HCT116 (cell line): Measurements from ENCODE around the gene THAP8. TPM values are rescaled to one million over a fixed set of nuclear protein-coding genes. Genes with fewer than 3 reads are reported as not detected.

Experiments
- ATAC-seq: fragments of 200-7000 bp; cut with Tn5 transposase; 2 replicates; pipeline ENCODE4 v1.9.1; 2020; ENCODE audit warnings: mild to moderate bottlenecking, moderate library complexity
- BruUV-seq: library from RNA; stranded (reverse); fragments of 400-500 nt; replicated peaks from 2 replicates; lab custom pipeline; 2021; lab: Mats Ljungman, UMichigan
- CTCF ChIA-PET: fragments of 300-600 bp; sonication (Branson Sonifier 250); formaldehyde crosslinking; loops from one replicate; lab custom pipeline; 2021; ENCODE audit warnings: antibody characterized with exemption; lab: Charles Lee
- POLR2A ChIA-PET: fragments of 300-600, 350-600 bp; sonication (Branson Sonifier 250); formaldehyde crosslinking; loops from one replicate; lab custom pipeline; 2021; ENCODE audit warnings: antibody characterized with exemption; lab: Charles Lee
- RAD21 ChIA-PET, 2 experiments: fragments of 300-600 bp; sonication (Branson Sonifier 250); formaldehyde crosslinking; loops; one replicate each; lab custom pipeline; 2023; ENCODE audit warnings: low total read pairs in 2 of 2; ENCODE audit not compliant: uncharacterized antibody in 2 of 2, unreplicated experiment in 2 of 2, low non-redundant PET in 1 of 2; lab: Charles Lee
- DNase-seq: peaks from one replicate; pipeline ENCODE4 v3.0.0-alpha.2; 2010; ENCODE audit warnings: low read depth, low spot score
- H2AFZ ChIP-seq: fragments of 200-600 bp; shearing (Covaris generic), sonication (generic); 2 replicates; pipeline ENCODE4 v1.6.1; 2017; ENCODE audit warnings: low read depth, mixed run types, mixed read lengths, antibody characterized with exemption, low read length; ENCODE audit not compliant: poor library complexity, severe bottlenecking
- H3K27ac ChIP-seq: 2 replicates; pipeline ENCODE4 v1.5.1; 2012; ENCODE audit warnings: low read depth, low read length
- H3K27me3 ChIP-seq: fragments of 200-600 bp; sonication (generic); 2 replicates; pipeline ENCODE4 v1.6.1; 2016; ENCODE audit warnings: mixed run types, low read length, mixed read lengths; ENCODE audit not compliant: insufficient read depth
- H3K36me3 ChIP-seq, 2 experiments: fragments of 200-500 bp in 1 of 2; fragments of 200-600 bp in 1 of 2; sonication (Bioruptor generic) in 1 of 2; sonication (generic) in 1 of 2; 2 replicates each; pipeline versions ENCODE4 v1.5.1 to v1.6.1; 2014 to 2016; ENCODE audit warnings: low read length in 2 of 2, inconsistent platforms in 1 of 2, mixed read lengths in 1 of 2, mixed run types in 1 of 2; ENCODE audit not compliant: insufficient read depth in 2 of 2, control insufficient read depth in 1 of 2
- H3K4me1 ChIP-seq, 2 experiments: fragments of 200-600 bp in 1 of 2; sonication (generic) in 1 of 2; 2 replicates each; pipeline versions ENCODE4 v1.5.1 to v1.6.1; 2012 to 2017; ENCODE audit warnings: low read length in 2 of 2, inconsistent platforms in 1 of 2, mild to moderate bottlenecking in 1 of 2, mixed read lengths in 1 of 2, mixed run types in 1 of 2, moderate library complexity in 1 of 2; ENCODE audit not compliant: insufficient read depth in 2 of 2, control insufficient read depth in 1 of 2
- H3K4me2 ChIP-seq: fragments of 200-600 bp; sonication (generic); 2 replicates; pipeline ENCODE4 v1.6.1; 2017; ENCODE audit warnings: mixed run types, low read length, mixed read lengths
- H3K4me3 ChIP-seq, 2 experiments: fragments of 200-600 bp in 1 of 2; sonication (generic) in 1 of 2; replicated peaks in 1 of 2; 2 replicates each; pipeline ENCODE4 v1.5.1; 2011 to 2016; ENCODE audit warnings: low read length in 2 of 2, control low read depth in 1 of 2, low read depth in 1 of 2, mild to moderate bottlenecking in 1 of 2, mixed read lengths in 1 of 2, mixed run types in 1 of 2
- H3K79me2 ChIP-seq: fragments of 200-600 bp; sonication (generic); 2 replicates; pipeline ENCODE4 v1.6.1; 2017; ENCODE audit warnings: mild to moderate bottlenecking, mixed run types, low read length, moderate library complexity, mixed read lengths; ENCODE audit not compliant: insufficient read depth
- H3K9ac ChIP-seq: fragments of 200-600 bp; sonication (generic); 2 replicates; pipeline ENCODE4 v1.6.1; 2016; ENCODE audit warnings: low read length, mixed read lengths
- H3K9me2 ChIP-seq: fragments of 200-600 bp; sonication (generic), shearing (Covaris generic); 2 replicates; pipeline ENCODE4 v1.6.1; 2017; ENCODE audit warnings: mixed run types, mild to moderate bottlenecking, moderate library complexity; ENCODE audit not compliant: insufficient read depth
- H3K9me3 ChIP-seq, 2 experiments: fragments of 200-500 bp in 1 of 2; fragments of 200-600 bp in 1 of 2; sonication (Bioruptor generic) in 1 of 2; sonication (generic) in 1 of 2; 2 replicates each; pipeline ENCODE4 v1.6.1; 2014 to 2017; ENCODE audit warnings: low read length in 2 of 2, mixed read lengths in 2 of 2, inconsistent platforms in 1 of 2, low read depth in 1 of 2, mild to moderate bottlenecking in 1 of 2, mixed run types in 1 of 2, moderate library complexity in 1 of 2; ENCODE audit not compliant: control insufficient read depth in 1 of 2, insufficient read depth in 1 of 2
- H4K20me1 ChIP-seq: fragments of 200-600 bp; sonication (generic), shearing (Covaris generic); 2 replicates; pipeline ENCODE4 v1.6.1; 2017; ENCODE audit warnings: mixed run types, mild to moderate bottlenecking, moderate library complexity; ENCODE audit not compliant: insufficient read depth
- CBX3 ChIP-seq: IDR thresholded peaks from 2 replicates; pipeline ENCODE4 v1.6.1; 2012; ENCODE audit warnings: low read depth
- CEBPB ChIP-seq: IDR thresholded peaks from 2 replicates; pipeline ENCODE4 v1.6.1; 2012; ENCODE audit warnings: low read depth
- CTCF ChIP-seq, 3 experiments: fragments of 200-600 bp in 1 of 3; sonication (generic) in 1 of 3; IDR thresholded peaks in 2 of 3; conservative IDR thresholded peaks in 1 of 3; 2 replicates each; pipeline ENCODE4 v1.5.1; 2012 to 2017; ENCODE audit warnings: low read depth in 2 of 3, low read length in 2 of 3, antibody characterized with exemption in 1 of 3, borderline replicate concordance in 1 of 3, control low read depth in 1 of 3, mild to moderate bottlenecking in 1 of 3, mixed read lengths in 1 of 3, mixed run types in 1 of 3, moderate library complexity in 1 of 3; ENCODE audit not compliant: insufficient read depth in 1 of 3
- ELF1 ChIP-seq: IDR thresholded peaks from 2 replicates; pipeline ENCODE4 v1.6.1; 2012; ENCODE audit warnings: low read depth, borderline replicate concordance
- EZH2 ChIP-seq: fragments of 200-600 bp; sonication (generic); IDR thresholded peaks from 2 replicates; pipeline ENCODE4 v1.6.1; 2017; ENCODE audit warnings: antibody characterized with exemption, mixed run types
- EZH2phosphoT487 ChIP-seq: fragments of 200-600 bp; IDR thresholded peaks from 2 replicates; pipeline ENCODE4 v1.6.1; 2018; ENCODE audit warnings: antibody characterized with exemption, borderline replicate concordance
- FOSL1 ChIP-seq: IDR thresholded peaks from 2 replicates; pipeline ENCODE4 v1.6.1; 2012; ENCODE audit warnings: low read depth
- MAX ChIP-seq: IDR thresholded peaks from 2 replicates; pipeline ENCODE4 v1.6.1; 2012
- POLR2A ChIP-seq: IDR thresholded peaks from 2 replicates; pipeline ENCODE4 v1.7.0; 2011; ENCODE audit warnings: borderline replicate concordance; ENCODE audit not compliant: insufficient read depth, insufficient read length; ENCODE audit errors: extremely low read depth
- POLR2AphosphoS5 ChIP-seq: IDR thresholded peaks from 2 replicates; pipeline ENCODE4 v1.6.1; 2011; ENCODE audit warnings: mild to moderate bottlenecking, low read depth, low read length, moderate library complexity
- RAD21 ChIP-seq: IDR thresholded peaks from 2 replicates; pipeline ENCODE4 v1.6.1; 2012; ENCODE audit warnings: low read depth, mild to moderate bottlenecking
- REST ChIP-seq: IDR thresholded peaks from 2 replicates; pipeline ENCODE4 v1.6.1; 2012; ENCODE audit warnings: low read depth
- SIN3A ChIP-seq: IDR thresholded peaks from 2 replicates; pipeline ENCODE4 v1.6.1; 2012; ENCODE audit warnings: low read depth
- SP1 ChIP-seq: IDR thresholded peaks from 2 replicates; pipeline ENCODE4 v1.6.1; 2012; ENCODE audit warnings: low read depth
- SRF ChIP-seq: IDR thresholded peaks from 2 replicates; pipeline ENCODE4 v1.6.1; 2012; ENCODE audit warnings: low read depth
- YY1 ChIP-seq: IDR thresholded peaks from 2 replicates; pipeline ENCODE4 v1.6.1; 2011; ENCODE audit warnings: low read length, low read depth, moderate library complexity, mild to moderate bottlenecking; ENCODE audit not compliant: insufficient replicate concordance; ENCODE audit errors: extremely low read depth
- ZBTB33 ChIP-seq: IDR thresholded peaks from 2 replicates; pipeline ENCODE4 v1.6.1; 2011; ENCODE audit warnings: mild to moderate bottlenecking, low read length, moderate library complexity; ENCODE audit not compliant: insufficient replicate concordance; ENCODE audit errors: extremely low read depth
- ZFX ChIP-seq: fragments of 450-650 bp; IDR thresholded peaks from 2 replicates; pipeline ENCODE4 v1.6.1; 2017
- ZNF274 ChIP-seq: fragments of 200-500 bp; sonication (Bioruptor generic); IDR thresholded peaks from 2 replicates; pipeline ENCODE4 v1.6.1; 2014; ENCODE audit warnings: mild to moderate bottlenecking, low read depth, low read length, inconsistent platforms
- intact Hi-C: fragments of 100-400 bp; cut with micrococcal nuclease; formaldehyde crosslinking; loops from 2 replicates; pipeline ENCODE4 v1.10.0; 2022
- total RNA-seq: library from RNA; stranded (reverse); gene quantifications from one replicate; pipeline ENCODE4 v1.2.1, GENCODE V29; 2021; ENCODE audit not compliant: unreplicated experiment
- TF ChIP-seq, protein P1 (sequence below): IDR thresholded peaks from 2 replicates; pipeline ENCODE4 v1.6.1; 2012

Gene THAP8
- total RNA-seq, 1 experiment from 2014 or later: 1.7 TPM

DNA sequence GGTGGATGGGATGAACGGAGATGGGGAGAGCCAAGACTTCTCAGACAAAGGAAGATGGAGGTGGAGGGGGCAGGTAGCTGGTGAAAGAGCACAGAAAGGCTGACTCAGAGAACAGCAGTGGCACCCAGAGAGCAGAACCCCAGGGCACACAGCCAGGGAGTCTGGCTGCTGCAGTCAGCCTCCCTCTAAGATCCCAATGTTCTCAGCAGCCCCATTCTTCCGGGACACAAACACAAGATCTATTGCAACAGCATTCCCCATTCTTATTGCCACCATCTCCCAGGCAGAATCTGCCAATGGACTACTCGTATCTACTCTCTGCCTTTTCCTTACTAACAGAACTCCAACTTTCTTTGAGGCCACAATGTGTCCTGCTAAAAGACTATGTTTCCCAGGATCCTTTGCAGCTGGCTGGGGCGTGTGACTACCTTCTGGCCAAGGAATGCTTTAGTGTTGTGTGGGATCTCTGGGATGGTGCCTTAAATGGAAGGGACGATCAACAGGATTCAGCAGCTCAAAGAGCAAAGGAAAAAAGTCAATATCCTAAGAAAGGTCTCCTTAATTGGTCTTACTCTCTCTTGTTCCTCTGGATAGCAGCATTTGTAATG is 7.5 kb downstream of the THAP8 start:
- CTCF ChIA-PET: no interaction called here
- Histone ChIP-seq H3K4me3 (no peak overlapping the region), H3K9ac (no peak overlapping the region), H3K27me3 (no peaks in the 10 kb centered on the region), H3K4me2 (no peak overlapping the region), H3K9me2 (no peaks in the 10 kb centered on the region), H3K27ac (no peak overlapping the region), H2AFZ (no peak overlapping the region), H3K4me1 (peaks cover under 1 to 16% of the 10 kb centered on the region in 2 experiments; a peak in 3 of 4 replicates), H4K20me1 (no peaks in the 10 kb centered on the region), H3K36me3 (no peaks in the 10 kb centered on the region), H3K9me3 (no peaks in the 10 kb centered on the region), H3K79me2 (no peaks in the 10 kb centered on the region)
- intact Hi-C loops: no loop called here
- ATAC-seq: no peak
- no TSS peak for BruUV-seq
- RAD21 ChIA-PET: no interaction called here
- no peak for DNase-seq
- TF ChIP-seq, protein P1, sequence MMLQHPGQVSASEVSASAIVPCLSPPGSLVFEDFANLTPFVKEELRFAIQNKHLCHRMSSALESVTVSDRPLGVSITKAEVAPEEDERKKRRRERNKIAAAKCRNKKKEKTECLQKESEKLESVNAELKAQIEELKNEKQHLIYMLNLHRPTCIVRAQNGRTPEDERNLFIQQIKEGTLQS: no peak
- TF ChIP-seq SIN3A (no peak), ZBTB33 (no peak), YY1 (no peak), ZFX (no peak), RAD21 (no peak), ZNF274 (no peak), CTCF (IDR thresholded peaks at IDR 0.05 in 2 of 3, conservative IDR thresholded peaks at IDR 0.05 in 1 of 3; ENCODE audit: borderline replicate concordance in 1 of 3, insufficient read depth in 1 of 3, low read depth in 2 of 3, low read length in 2 of 3) (no peak), CEBPB (no peak), MAX (no peak), POLR2A (no peak), SRF (no peak), EZH2 (no peak), REST (no peak), ELF1 (no peak), FOSL1 (no peak), CBX3 (no peak), EZH2phosphoT487 (no peak), SP1 (no peak), POLR2AphosphoS5 (no peak)
- POLR2A ChIA-PET: no interaction called here
